T-helper 9 cell (primary cell): Measurements from ENCODE around the gene POLDIP3.
"Not testable (repeated sequence)": the region's sequence is repeated elsewhere in the genome, so short reads cannot be mapped to it uniquely, and the experiment has no call there.

Experiments used
- DNase-seq: peaks from one replicate; pipeline ENCODE4 v3.0.0-alpha.2; 2020

POLDIP3 gene

GRCh38 chr22:42585096-42585495, 29.6 kb downstream of the POLDIP3 start:
- no peak for DNase-seq

GRCh38 chr22:42584364-42584940, 30.2 kb downstream of the POLDIP3 start:
- no peak for DNase-seq

- DNase-seq = no peak
These were observed 31.7 kb downstream of the POLDIP3 start for GRCh38 chr22:42582987-42583386.

GRCh38 chr22:42581762-42582716, 32.6 kb downstream of the POLDIP3 start:
- DNase-seq = peak; percentile 79

GRCh38 chr22:42581194-42581761, 33.4 kb downstream of the POLDIP3 start:
- not testable (repeated sequence) for DNase-seq

GRCh38 chr22:42580040-42580439, 34.6 kb downstream of the POLDIP3 start:
- not testable (repeated sequence) for DNase-seq

- DNase-seq = no peak
These were observed 37.0 kb downstream of the POLDIP3 start for GRCh38 chr22:42577623-42578240.

- DNase-seq = not testable (repeated sequence)
These were observed 37.5 kb downstream of the POLDIP3 start for GRCh38 chr22:42577141-42577540.

- not testable (repeated sequence) for DNase-seq
These were observed 38.6 kb downstream of the POLDIP3 start for GRCh38 chr22:42575996-42576574.

- DNase-seq = not testable (repeated sequence)
These were observed 40.2 kb downstream of the POLDIP3 start for GRCh38 chr22:42574468-42574867.

GRCh38 chr22:42574046-42574445, 40.6 kb downstream of the POLDIP3 start:
- DNase-seq = not testable (repeated sequence)

- DNase-seq = not testable (repeated sequence)
These were observed 43.6 kb downstream of the POLDIP3 start for GRCh38 chr22:42571068-42571467.

GRCh38 chr22:42570580-42570979, 44.1 kb downstream of the POLDIP3 start:
- DNase-seq = not testable (repeated sequence)

- not testable (repeated sequence) for DNase-seq
These were observed 46.7 kb downstream of the POLDIP3 start for GRCh38 chr22:42567950-42568349.

- no peak for DNase-seq
These were observed 48.7 kb downstream of the POLDIP3 start for GRCh38 chr22:42565956-42566355.

- no peak for DNase-seq
These were observed 50.0 kb downstream of the POLDIP3 start for GRCh38 chr22:42564699-42565098.

- not testable (repeated sequence) for DNase-seq
These were observed 50.7 kb downstream of the POLDIP3 start for GRCh38 chr22:42563943-42564342.

- DNase-seq = no peak
These were observed 52.0 kb downstream of the POLDIP3 start for GRCh38 chr22:42562684-42563083.

- no peak for DNase-seq
These were observed 52.4 kb downstream of the POLDIP3 start for GRCh38 chr22:42562279-42562678.

- no peak for DNase-seq
These were observed 52.8 kb downstream of the POLDIP3 start for GRCh38 chr22:42561856-42562255.

- no peak for DNase-seq
These were observed 53.9 kb downstream of the POLDIP3 start for GRCh38 chr22:42560781-42561180.

GRCh38 chr22:42560381-42560780, 54.3 kb downstream of the POLDIP3 start:
- DNase-seq = no peak
